SHP77 (cell line): ENCODE results near the gene RPL28.
"Not testable (repeated sequence)": the region's sequence is repeated elsewhere in the genome, so short reads cannot be mapped to it uniquely, and the experiment has no call there.

ENCODE experiments used
- DNase-seq, 2 experiments: peaks; one replicate each; lab custom pipeline; 2025; lab: John Stamatoyannopoulos, UW

The RPL28 gene

GRCh38 chr19:55392820-55393761 is 7.4 kb downstream of the RPL28 start:
- DNase-seq = no peak

- no peak for DNase-seq
These were observed 12.6 kb downstream of the RPL28 start for GRCh38 chr19:55398200-55398925.

- no peak for DNase-seq
These were observed 14.8 kb downstream of the RPL28 start for GRCh38 chr19:55400281-55401087.

- DNase-seq = not testable (repeated sequence)
These were observed 15.7 kb downstream of the RPL28 start for GRCh38 chr19:55401390-55401789.

GRCh38 chr19:55402509-55402908 is 16.8 kb downstream of the RPL28 start:
- DNase-seq = no peak

- DNase-seq = no peak
These were observed 19.9 kb downstream of the RPL28 start for GRCh38 chr19:55405638-55406037.

- no peak for DNase-seq
These were observed 20.5 kb downstream of the RPL28 start for GRCh38 chr19:55406091-55406825.

GRCh38 chr19:55406826-55407549 is 21.3 kb downstream of the RPL28 start:
- DNase-seq = no peak

GRCh38 chr19:55407550-55407799 is 21.7 kb downstream of the RPL28 start, which contains the start of gene UBE2S:
Gene UBE2S, minus strand, starts transcription at chr19:55407788. Its CDS starts 199 bp downstream, at chr19:55407589.
- not testable (repeated sequence) for DNase-seq

GRCh38 chr19:55407800-55408532 is 22.2 kb downstream of the RPL28 start:
- peak; percentile 99 for DNase-seq

GRCh38 chr19:55408533-55408872 is 22.8 kb downstream of the RPL28 start:
- DNase-seq = no peak

- not testable (repeated sequence) for DNase-seq
These were observed 23.4 kb downstream of the RPL28 start for GRCh38 chr19:55409179-55409578.

GRCh38 chr19:55410168-55410567 is 24.4 kb downstream of the RPL28 start:
- no peak for DNase-seq

- peak; percentile 46 to 68 for DNase-seq
These were observed 32.5 kb downstream of the RPL28 start for GRCh38 chr19:55418185-55418584.

GRCh38 chr19:55419103-55419502 is 33.4 kb downstream of the RPL28 start:
- no peak for DNase-seq

GRCh38 chr19:55419624-55420236 is 34.0 kb downstream of the RPL28 start:
- no peak for DNase-seq

- not testable (repeated sequence) for DNase-seq
These were observed 35.5 kb downstream of the RPL28 start for GRCh38 chr19:55421281-55421680.

- no peak for DNase-seq
These were observed 37.7 kb downstream of the RPL28 start for GRCh38 chr19:55423225-55424005.

GRCh38 chr19:55424518-55424917 is 38.8 kb downstream of the RPL28 start:
- no peak for DNase-seq
